ENCODE data around the gene RNF115. TPM values are rescaled to one million over a fixed set of nuclear protein-coding genes. Genes with fewer than 3 reads are reported as not detected.

RNF115 gene
- total RNA-seq, 1 experiment from 2014 or later = 9.5 TPM

GRCh38 chr1:145796753-145797152, 27.1 kb downstream of the RNF115 start:
- Histone ChIP-seq H2AFZ (ENCODE audit: low read depth, low read length, poor library complexity, severe bottlenecking) (no peak overlapping the region), H3K27ac (ENCODE audit: low read depth, low read length) (no peak overlapping the region), H4K20me1 (ENCODE audit: insufficient read depth) (no peaks in the 10 kb centered on the region), H3K4me3 (replicated peaks in 1 of 2; ENCODE audit: low read depth in 1 of 2, low read length in 2 of 2) (no peak overlapping the region), H3K36me3 (ENCODE audit: control insufficient read depth in 1 of 2, insufficient read depth in 2 of 2, low read length in 2 of 2) (no peaks in the 10 kb centered on the region), H3K9me2 (ENCODE audit: insufficient read depth) (no peaks in the 10 kb centered on the region), H3K4me2 (ENCODE audit: low read length) (no peak overlapping the region), H3K4me1 (ENCODE audit: control insufficient read depth in 1 of 2, insufficient read depth in 2 of 2, low read length in 2 of 2) (peaks cover 0 to 6% of the 10 kb centered on the region in 2 experiments; a peak in 1 of 4 replicates), H3K79me2 (ENCODE audit: insufficient read depth, low read length) (peaks cover 45% of the 10 kb centered on the region), H3K27me3 (ENCODE audit: insufficient read depth, low read length) (no peaks in the 10 kb centered on the region), H3K9me3 (ENCODE audit: control insufficient read depth in 1 of 2, insufficient read depth in 1 of 2, low read depth in 1 of 2, low read length in 2 of 2) (peaks cover 0 to 6% of the 10 kb centered on the region in 2 experiments; a peak in 2 of 4 replicates), H3K9ac (ENCODE audit: low read length) (no peak overlapping the region)
- no peak for DNase-seq (ENCODE audit: low read depth, low spot score)
- TF ChIP-seq SRF (IDR thresholded peaks at IDR 0.05; ENCODE audit: low read depth) = no peak
- no peak for TF ChIP-seq JUND (IDR thresholded peaks at IDR 0.05)
- TF ChIP-seq, protein P1, sequence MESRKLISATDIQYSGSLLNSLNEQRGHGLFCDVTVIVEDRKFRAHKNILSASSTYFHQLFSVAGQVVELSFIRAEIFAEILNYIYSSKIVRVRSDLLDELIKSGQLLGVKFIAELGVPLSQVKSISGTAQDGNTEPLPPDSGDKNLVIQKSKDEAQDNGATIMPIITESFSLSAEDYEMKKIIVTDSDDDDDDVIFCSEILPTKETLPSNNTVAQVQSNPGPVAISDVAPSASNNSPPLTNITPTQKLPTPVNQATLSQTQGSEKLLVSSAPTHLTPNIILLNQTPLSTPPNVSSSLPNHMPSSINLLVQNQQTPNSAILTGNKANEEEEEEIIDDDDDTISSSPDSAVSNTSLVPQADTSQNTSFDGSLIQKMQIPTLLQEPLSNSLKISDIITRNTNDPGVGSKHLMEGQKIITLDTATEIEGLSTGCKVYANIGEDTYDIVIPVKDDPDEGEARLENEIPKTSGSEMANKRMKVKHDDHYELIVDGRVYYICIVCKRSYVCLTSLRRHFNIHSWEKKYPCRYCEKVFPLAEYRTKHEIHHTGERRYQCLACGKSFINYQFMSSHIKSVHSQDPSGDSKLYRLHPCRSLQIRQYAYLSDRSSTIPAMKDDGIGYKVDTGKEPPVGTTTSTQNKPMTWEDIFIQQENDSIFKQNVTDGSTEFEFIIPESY (IDR thresholded peaks at IDR 0.05; ENCODE audit: extremely low read depth, insufficient replicate concordance, low read length) = no peak
- intact Hi-C loops (cut with micrococcal nuclease) = no loop called here
- POLR2A ChIA-PET = no interaction called here
- BruUV-seq (replicated peaks) = no TSS peak
- ATAC-seq = no peak
- RAD21 ChIA-PET (ENCODE audit: low non-redundant PET in 1 of 2, low total read pairs in 2 of 2, uncharacterized antibody in 2 of 2, unreplicated experiment in 2 of 2) = no interaction called here
- CTCF ChIA-PET = no interaction called here

DNA sequence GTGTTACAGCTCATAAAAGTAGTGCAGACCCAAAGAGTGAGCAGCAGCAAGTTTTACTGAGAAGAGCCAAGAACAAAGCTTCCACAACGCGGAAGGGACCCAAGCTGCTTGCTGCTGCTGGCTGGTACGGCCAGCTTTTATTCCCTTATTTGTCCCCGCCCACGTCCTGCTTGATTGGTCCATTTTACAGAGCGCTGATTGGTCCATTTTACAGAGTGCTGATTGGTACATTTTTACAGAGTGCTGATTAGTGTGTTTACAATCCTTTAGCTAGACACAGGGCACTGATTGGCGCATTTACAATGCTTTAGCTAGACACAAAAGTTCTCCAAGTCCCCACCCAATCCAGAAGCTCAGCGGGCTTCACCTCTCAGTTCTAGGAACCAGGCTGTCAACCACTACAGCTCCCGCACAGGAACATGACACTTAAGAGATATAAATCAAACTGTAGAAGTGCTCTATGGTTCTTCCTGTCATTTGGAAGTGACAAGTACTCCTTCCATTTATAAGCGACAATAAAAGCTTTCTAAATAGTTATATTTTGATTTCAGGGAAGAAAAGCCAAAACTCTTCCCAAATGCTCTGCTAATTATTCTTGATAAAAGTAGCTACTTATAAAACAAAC, 28.5 kb downstream of the RNF115 start:
- Histone ChIP-seq H3K36me3 (ENCODE audit: control insufficient read depth in 1 of 2, insufficient read depth in 2 of 2, low read length in 2 of 2) (no peaks in the 10 kb centered on the region), H4K20me1 (ENCODE audit: insufficient read depth) (no peaks in the 10 kb centered on the region), H3K4me1 (ENCODE audit: control insufficient read depth in 1 of 2, insufficient read depth in 2 of 2, low read length in 2 of 2) (no peaks in the 10 kb centered on the region), H3K4me3 (replicated peaks in 1 of 2; ENCODE audit: low read depth in 1 of 2, low read length in 2 of 2) (no peak overlapping the region), H3K9ac (ENCODE audit: low read length) (no peak overlapping the region), H3K9me3 (ENCODE audit: control insufficient read depth in 1 of 2, insufficient read depth in 1 of 2, low read depth in 1 of 2, low read length in 2 of 2) (peaks cover 0 to 6% of the 10 kb centered on the region in 2 experiments; a peak in 2 of 4 replicates), H3K27me3 (ENCODE audit: insufficient read depth, low read length) (no peaks in the 10 kb centered on the region), H3K9me2 (ENCODE audit: insufficient read depth) (no peaks in the 10 kb centered on the region), H3K27ac (ENCODE audit: low read depth, low read length) (no peak overlapping the region), H3K4me2 (ENCODE audit: low read length) (no peak overlapping the region), H2AFZ (ENCODE audit: low read depth, low read length, poor library complexity, severe bottlenecking) (no peak overlapping the region), H3K79me2 (ENCODE audit: insufficient read depth, low read length) (peaks cover 34% of the 10 kb centered on the region)
- intact Hi-C loops (cut with micrococcal nuclease) = no loop called here
- DNase-seq (ENCODE audit: low read depth, low spot score) = no peak
- TF ChIP-seq POLR2AphosphoS5 (IDR thresholded peaks at IDR 0.05; ENCODE audit: low read depth, low read length) (no peak), CTCF (IDR thresholded peaks at IDR 0.05 in 2 of 3, conservative IDR thresholded peaks at IDR 0.05 in 1 of 3; ENCODE audit: borderline replicate concordance in 1 of 3, insufficient read depth in 1 of 3, low read depth in 2 of 3, low read length in 2 of 3) (no peak), SRF (IDR thresholded peaks at IDR 0.05; ENCODE audit: low read depth) (no peak), EZH2phosphoT487 (IDR thresholded peaks at IDR 0.05; ENCODE audit: borderline replicate concordance) (no peak), ZFX (IDR thresholded peaks at IDR 0.05) (no peak), MAX (IDR thresholded peaks at IDR 0.05) (no peak), EGR1 (IDR thresholded peaks at IDR 0.05; ENCODE audit: low read depth) (no peak), ZNF274 (IDR thresholded peaks at IDR 0.05; ENCODE audit: low read depth, low read length) (no peak)
- BruUV-seq (replicated peaks) = no TSS peak
- ChIA-PET RAD21 (ENCODE audit: low non-redundant PET in 1 of 2, low total read pairs in 2 of 2, uncharacterized antibody in 2 of 2, unreplicated experiment in 2 of 2) (no interaction called here), POLR2A (no interaction called here), CTCF (interaction anchor here (1.5 kb wide), 1 partner anchor 50 kb away, joined by 3 read pairs; the partner anchor contains the start of gene NUDT17)
- no peak for ATAC-seq

Data from HCT116 (cell line).